Stimulated activated naive CD4-positive, alpha-beta T cell (primary cell): ENCODE measurements around the gene TRABD.
A peak's percentile ranks its signal among the peaks of the same experiment; 100 is the strongest.
"Not testable (repeated sequence)": the region's sequence is repeated elsewhere in the genome, so short reads cannot be mapped to it uniquely, and the experiment has no call there.

Experiments
- DNase-seq, 6 experiments: peaks; one replicate each; lab custom pipeline; 2025; lab: John Stamatoyannopoulos, UW

Gene TRABD

GRCh38 chr22:50201191-50202129 is 15.7 kb downstream of the TRABD start:
- DNase-seq, result peak in 1 of 6 experiments; percentile 22

DNA sequence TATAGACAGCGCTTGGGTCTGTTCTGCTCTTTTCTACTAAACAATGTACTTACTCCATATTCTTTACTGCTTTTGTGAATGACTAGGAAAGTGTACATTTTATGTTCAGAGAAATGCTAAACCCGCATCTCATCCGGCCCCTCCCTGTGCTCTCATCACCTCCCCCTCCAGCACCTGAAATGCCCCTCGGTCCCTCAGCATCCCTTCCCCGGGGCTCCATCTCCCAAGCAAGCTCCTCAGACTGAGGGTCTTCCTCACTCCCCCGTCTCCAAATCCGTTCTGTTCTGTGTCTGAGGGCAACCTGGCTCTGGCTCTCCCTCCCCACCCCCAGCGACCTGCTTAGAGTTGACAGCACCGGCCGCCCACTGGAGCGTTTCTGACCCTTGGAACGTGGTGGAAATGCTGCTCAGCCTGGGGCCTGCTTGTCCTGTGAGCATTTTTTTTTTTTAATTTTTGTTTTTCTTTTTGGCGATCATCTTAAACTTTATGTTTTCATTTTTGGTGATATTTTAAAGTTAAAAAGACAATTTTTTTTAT is 16.5 kb downstream of the TRABD start:
- DNase-seq, result no peak

- DNase-seq, result no peak
Measured at GRCh38 chr22:50203288-50203687, 17.6 kb downstream of the TRABD start.

- DNase-seq, result no peak
Measured at GRCh38 chr22:50204571-50204970, 18.9 kb downstream of the TRABD start.

DNA sequence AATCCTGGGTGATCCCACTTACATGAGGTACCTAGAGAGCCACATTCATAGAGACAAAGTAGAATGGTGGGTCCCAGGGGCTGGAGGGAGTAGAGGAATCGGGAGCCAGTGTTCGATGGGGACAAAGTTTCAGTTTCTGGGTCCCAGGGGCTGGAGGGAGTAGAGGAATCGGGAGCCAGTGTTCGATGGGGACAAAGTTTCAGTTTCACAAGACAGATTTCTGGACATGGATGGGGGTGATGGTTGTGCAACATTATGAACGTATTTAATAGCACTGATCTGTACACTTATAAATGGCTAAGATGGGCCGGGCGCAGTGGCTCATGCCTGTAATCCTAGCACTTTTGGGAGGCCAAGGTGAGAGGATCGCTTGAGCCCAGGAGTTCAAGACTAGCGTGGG is 19.3 kb downstream of the TRABD start:
- not testable (repeated sequence) for DNase-seq

- DNase-seq, result no peak
Measured at GRCh38 chr22:50205781-50206569, 20.3 kb downstream of the TRABD start.

- no peak for DNase-seq
Measured at GRCh38 chr22:50206599-50206998, 20.9 kb downstream of the TRABD start.

DNA sequence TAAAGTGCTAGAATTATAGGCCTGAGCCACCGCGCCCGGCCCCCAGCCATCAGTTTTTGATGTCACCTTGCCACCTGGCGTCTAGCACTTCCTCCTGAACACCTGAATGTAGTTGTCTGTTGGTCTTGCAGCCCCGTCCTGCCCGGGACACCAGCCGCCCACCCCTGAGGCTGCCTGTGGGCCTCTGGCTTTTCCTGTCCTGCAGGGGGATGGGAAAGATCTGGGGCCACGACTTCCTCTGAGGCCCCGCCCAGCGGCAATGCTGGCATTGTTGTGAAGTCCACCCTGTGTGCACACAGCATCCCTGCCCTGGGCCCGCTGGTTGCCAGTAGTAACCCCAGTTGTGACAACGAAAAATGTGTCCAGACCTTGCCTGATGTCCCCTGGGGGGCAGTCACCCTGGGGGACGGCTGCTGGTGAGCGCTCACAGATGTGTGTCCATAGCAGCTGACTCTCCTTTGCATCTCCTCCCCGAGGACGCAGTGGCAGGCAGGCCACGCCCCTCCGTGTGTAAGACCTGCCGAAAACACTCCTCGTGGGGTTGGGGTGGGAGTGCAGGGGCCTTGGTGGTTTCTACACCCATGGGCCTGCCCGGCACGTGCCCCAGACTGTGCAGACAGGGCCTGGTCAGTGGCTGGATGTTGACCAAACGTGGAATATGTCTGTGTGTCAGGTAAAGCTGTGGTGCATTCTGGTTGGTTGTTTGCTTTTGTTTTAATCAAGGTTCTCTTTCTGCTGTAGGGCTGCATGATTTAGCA is 21.8 kb downstream of the TRABD start:
- no peak for DNase-seq

GRCh38 chr22:50208430-50208938 is 22.8 kb downstream of the TRABD start:
- no peak for DNase-seq

DNA sequence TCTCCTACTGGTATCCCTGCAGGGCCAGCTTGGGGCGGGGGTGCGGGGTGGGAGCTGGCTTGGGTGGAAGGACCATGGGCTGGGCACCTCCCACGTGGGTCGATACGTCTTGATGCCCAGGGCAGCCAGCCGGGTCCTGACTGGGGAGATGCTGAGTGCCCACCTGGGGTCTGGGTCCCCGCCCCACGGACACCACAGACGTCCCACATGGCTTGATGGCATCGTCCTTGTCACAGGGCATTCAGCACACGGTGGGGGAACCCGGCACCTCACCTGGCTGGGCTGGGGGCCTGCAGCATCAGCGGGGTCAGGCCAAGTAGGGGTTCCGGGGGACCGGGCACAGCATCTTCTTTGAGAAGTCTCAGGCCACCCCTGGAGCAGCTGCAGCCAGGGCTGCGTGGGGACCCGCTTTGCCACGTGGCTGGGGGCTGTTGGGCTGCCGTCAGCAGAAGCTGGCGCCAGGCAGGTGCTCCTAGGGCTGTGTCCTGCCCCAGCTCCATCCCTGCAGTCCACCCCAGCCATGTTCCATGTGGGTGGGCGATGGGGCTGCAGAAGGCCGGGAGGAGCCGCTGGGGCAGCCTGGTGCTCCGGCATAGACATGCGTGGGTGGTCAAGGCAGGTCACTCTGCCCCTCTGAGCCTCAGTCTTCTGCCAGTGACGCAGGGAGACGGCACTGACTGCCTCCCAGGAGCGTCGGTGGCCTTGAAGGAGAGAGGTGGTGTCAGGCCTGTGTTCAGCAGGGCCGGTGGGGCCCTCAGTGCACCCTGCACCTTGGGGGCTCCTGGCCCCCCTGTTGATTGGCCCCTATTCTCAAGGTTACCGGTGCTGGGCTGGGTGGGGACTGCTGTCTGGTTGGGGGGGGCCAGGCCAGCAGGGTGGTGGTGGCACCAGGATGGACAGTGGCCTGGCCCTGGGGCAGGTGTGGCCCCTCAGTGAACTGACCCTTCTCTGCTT is 23.5 kb downstream of the TRABD start:
- DNase-seq, result no peak

- DNase-seq, result peak; percentile 48 to 77 (median 58)
Measured at GRCh38 chr22:50209893-50210292, 24.2 kb downstream of the TRABD start.

DNA sequence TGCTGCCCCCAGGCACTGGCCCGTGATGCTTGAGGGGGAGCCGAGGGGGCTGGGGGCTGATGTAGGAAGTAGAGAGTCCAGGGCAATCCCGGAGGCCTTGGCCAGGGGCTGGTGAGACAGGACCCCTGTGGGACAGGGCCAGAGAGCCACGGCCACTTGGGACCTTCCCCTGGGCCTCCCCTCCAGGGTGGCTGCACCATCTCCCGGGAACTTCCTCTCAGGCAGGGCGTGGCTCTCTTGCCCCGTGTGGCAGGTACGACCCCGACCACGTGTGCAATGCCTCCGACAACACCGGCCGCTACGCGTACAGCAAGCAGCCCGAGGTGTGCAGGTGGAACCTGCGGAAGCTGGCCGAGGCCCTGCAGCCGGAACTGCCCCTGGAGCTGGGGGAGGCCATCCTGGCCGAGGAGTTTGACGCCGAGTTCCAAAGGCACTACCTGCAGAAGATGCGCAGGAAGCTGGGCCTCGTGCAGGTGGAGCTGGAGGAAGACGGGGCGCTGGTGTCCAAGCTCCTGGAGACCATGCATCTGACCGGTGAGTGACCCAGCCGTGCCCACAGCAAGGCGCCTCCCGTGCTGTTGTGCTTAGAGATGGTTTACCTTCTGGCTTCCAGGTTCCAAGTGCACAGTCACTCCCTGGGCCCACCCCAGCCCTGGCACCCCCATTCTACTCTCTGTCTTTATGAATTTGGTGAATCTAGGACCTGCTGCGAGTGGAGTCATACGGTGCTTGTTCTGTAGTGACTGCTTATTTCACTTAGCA is 24.8 kb downstream of the TRABD start:
- DNase-seq, result no peak

GRCh38 chr22:50211147-50211546 is 25.4 kb downstream of the TRABD start:
- no peak for DNase-seq

- DNase-seq, result no peak
Measured at GRCh38 chr22:50213263-50213662, 27.6 kb downstream of the TRABD start.

- no peak for DNase-seq
Measured at GRCh38 chr22:50215297-50216054, 29.8 kb downstream of the TRABD start.

GRCh38 chr22:50216055-50216683 is 30.5 kb downstream of the TRABD start:
- DNase-seq, result no peak

GRCh38 chr22:50216684-50217520 is 31.2 kb downstream of the TRABD start:
- DNase-seq, result no peak
